Cardiac muscle cell (in vitro differentiated cells and primary cell): Measurements from ENCODE around the gene EHHADH. TPM values are rescaled to one million over a fixed set of nuclear protein-coding genes. Genes with fewer than 3 reads are reported as not detected.

ENCODE experiments used
- DNase-seq, 2 donors: peaks; one replicate each; pipeline versions ENCODE4 v3.0.0 to v3.0.0-alpha.2; 2010 to 2017; ENCODE audit warnings: low read depth in 1 of 2, low spot score in 1 of 2
- H3K27ac ChIP-seq: fragments of 200-600 bp; sonication (generic); 2 replicates; pipeline ENCODE4 v1.5.1; 2016
- H3K27me3 ChIP-seq: fragments of 200-600 bp; sonication (generic); 2 replicates; pipeline ENCODE4 v1.6.0; 2016; ENCODE audit warnings: control low read depth
- H3K36me3 ChIP-seq: fragments of 200-600 bp; sonication (generic); 2 replicates; pipeline ENCODE4 v1.5.1; 2016; ENCODE audit warnings: control low read depth
- H3K4me1 ChIP-seq: fragments of 200-600 bp; sonication (generic); 2 replicates; pipeline ENCODE4 v1.8.1; 2017; ENCODE audit warnings: low read depth, mild to moderate bottlenecking, mixed run types
- H3K4me3 ChIP-seq: fragments of 200-600 bp; sonication (generic); 2 replicates; pipeline ENCODE4 v1.5.1; 2016; ENCODE audit warnings: mild to moderate bottlenecking
- H3K9me3 ChIP-seq: fragments of 200-600 bp; sonication (generic); 2 replicates; pipeline ENCODE4 v1.5.1; 2017; ENCODE audit warnings: low read depth, mild to moderate bottlenecking, control low read depth
- CTCF ChIP-seq: IDR thresholded peaks from 2 replicates; pipeline ENCODE4 v1.5.1; 2012; ENCODE audit warnings: low read depth, mild to moderate bottlenecking, low read length
- polyA plus RNA-seq: library from polyadenylated mRNA; unstranded; fragments of >200 nt; fragmentation: Nextera tagmentation; extraction: Ambion mirVana; gene quantifications from 2 replicates; pipeline ENCODE4 v1.2.1, GENCODE V29; 2016
- total RNA-seq: library from RNA; depleted of rRNA; stranded (reverse); fragments of >200 nt; gene quantifications from 2 replicates; pipeline ENCODE4 v1.2.3, GENCODE V29; 2016

The EHHADH gene
- total and polyA plus RNA-seq, 2 experiments from 2014 or later, result 3.8 to 7.7 TPM

GRCh38 chr3:185172086-185173049, 81.5 kb downstream of the EHHADH start:
- no peak for TF ChIP-seq CTCF
- H3K36me3 ChIP-seq, result no peaks in the 10 kb centered on the region
- peaks cover 9% of the 10 kb centered on the region for H3K4me1 ChIP-seq
- no peaks in the 10 kb centered on the region for H3K9me3 ChIP-seq
- DNase-seq, result no peak
- H3K4me3 ChIP-seq, result no peak overlapping the region
- H3K27ac ChIP-seq, result no peak overlapping the region
- H3K27me3 ChIP-seq, result no peaks in the 10 kb centered on the region

GRCh38 chr3:185164428-185165217, 89.2 kb downstream of the EHHADH start:
- H3K4me1 ChIP-seq, result no peaks in the 10 kb centered on the region
- TF ChIP-seq CTCF, result no peak
- H3K9me3 ChIP-seq, result no peaks in the 10 kb centered on the region

GRCh38 chr3:185162634-185163033, 91.2 kb downstream of the EHHADH start:
- TF ChIP-seq CTCF, result no peak
- Histone ChIP-seq H3K27me3 (peaks cover 4% of the 10 kb centered on the region), H3K9me3 (no peaks in the 10 kb centered on the region), H3K4me1 (no peaks in the 10 kb centered on the region), H3K36me3 (no peaks in the 10 kb centered on the region), H3K27ac (no peak overlapping the region), H3K4me3 (no peak overlapping the region)
- no peak for DNase-seq

More at GRCh38 chr3:185164428-185165217, 89.2 kb downstream of the EHHADH start:
- no peaks in the 10 kb centered on the region for H3K36me3 ChIP-seq
- H3K27me3 ChIP-seq, result no peaks in the 10 kb centered on the region
- H3K27ac ChIP-seq, result no peak overlapping the region
- DNase-seq, result no peak
- H3K4me3 ChIP-seq, result no peak overlapping the region

GRCh38 chr3:185161761-185162160, 92.1 kb downstream of the EHHADH start:
- H3K9me3 ChIP-seq, result no peaks in the 10 kb centered on the region
- no peak for TF ChIP-seq CTCF
- H3K27ac ChIP-seq, result no peak overlapping the region
- H3K4me3 ChIP-seq, result no peak overlapping the region
- peaks cover 4% of the 10 kb centered on the region for H3K27me3 ChIP-seq
- no peak for DNase-seq
- no peaks in the 10 kb centered on the region for H3K36me3 ChIP-seq
- H3K4me1 ChIP-seq, result no peaks in the 10 kb centered on the region

GRCh38 chr3:185157347-185157746, 96.5 kb downstream of the EHHADH start:
- no peak overlapping the region for H3K27ac ChIP-seq
- H3K27me3 ChIP-seq, result peaks cover 30% of the 10 kb centered on the region
- H3K4me3 ChIP-seq, result no peak overlapping the region
- DNase-seq, result no peak
- H3K9me3 ChIP-seq, result no peaks in the 10 kb centered on the region
- H3K36me3 ChIP-seq, result no peaks in the 10 kb centered on the region
- no peak for TF ChIP-seq CTCF
- no peaks in the 10 kb centered on the region for H3K4me1 ChIP-seq
